SU-DHL-6 (cell line): ENCODE measurements around the gene THSD4.

Experiments used
- H2AFZ ChIP-seq: fragments of 200-600 bp; sonication (generic); 2 replicates; pipeline ENCODE4 v1.6.1; 2014; ENCODE audit warnings: low read depth, mild to moderate bottlenecking, moderate library complexity, mixed read lengths, antibody characterized with exemption, low read length; ENCODE audit not compliant: severe bottlenecking
- H3F3A ChIP-seq: fragments of 200-600 bp; shearing (Covaris generic); 2 replicates; pipeline ENCODE4 v1.6.0; 2016; ENCODE audit warnings: antibody characterized with exemption, mild to moderate bottlenecking; ENCODE audit not compliant: insufficient read depth
- H3K27ac ChIP-seq: fragments of 200-600 bp; sonication (generic); 2 replicates; pipeline ENCODE4 v1.5.1; 2016; ENCODE audit warnings: low read depth, mild to moderate bottlenecking, low read length, moderate library complexity, mixed read lengths
- H3K27me3 ChIP-seq: fragments of 200-600 bp; sonication (generic), shearing (Covaris generic); 2 replicates; pipeline ENCODE4 v1.6.0; 2014; ENCODE audit warnings: mild to moderate bottlenecking, low read length
- H3K36me3 ChIP-seq: fragments of 200-600 bp; sonication (generic); 2 replicates; pipeline ENCODE4 v1.6.1; 2014; ENCODE audit warnings: mild to moderate bottlenecking, low read length, mixed read lengths
- H3K4me2 ChIP-seq: fragments of 300-600, 200-600 bp; shearing (Covaris generic), sonication (generic); 2 replicates; pipeline ENCODE4 v1.6.0; 2014; ENCODE audit warnings: low read length, low read depth, mild to moderate bottlenecking; ENCODE audit not compliant: poor library complexity, severe bottlenecking
- H3K4me3 ChIP-seq: fragments of 200-600 bp; sonication (generic); 2 replicates; pipeline ENCODE4 v1.5.1; 2014; ENCODE audit warnings: antibody characterized with exemption, low read length, mild to moderate bottlenecking, mixed read lengths; ENCODE audit not compliant: insufficient read depth, poor library complexity, severe bottlenecking
- H3K79me2 ChIP-seq: fragments of 200-600 bp; sonication (generic); 2 replicates; pipeline ENCODE4 v1.6.1; 2014; ENCODE audit warnings: mild to moderate bottlenecking, low read length, moderate library complexity; ENCODE audit not compliant: insufficient read depth
- H3K9ac ChIP-seq: fragments of 200-600 bp; sonication (generic); 2 replicates; pipeline ENCODE4 v1.7.0; 2014; ENCODE audit warnings: mild to moderate bottlenecking, low read length
- H3K9me2 ChIP-seq: fragments of 200-600 bp; sonication (generic); replicated peaks from 2 replicates; pipeline ENCODE4 v1.6.1; 2014; ENCODE audit warnings: low read length; ENCODE audit not compliant: insufficient read depth
- H3K9me3 ChIP-seq: fragments of 200-600 bp; sonication (generic); 2 replicates; pipeline ENCODE4 v1.6.1; 2014; ENCODE audit warnings: low read length, mixed read lengths; ENCODE audit not compliant: insufficient read depth
- H4K20me1 ChIP-seq: fragments of 200-600 bp; sonication (generic); 2 replicates; pipeline ENCODE4 v1.6.1; 2014; ENCODE audit warnings: low read depth, mild to moderate bottlenecking, antibody characterized with exemption, low read length, moderate library complexity, mixed read lengths
- CTCF ChIP-seq: fragments of 200-600 bp; sonication (generic); IDR thresholded peaks from one replicate; pipeline ENCODE4 v1.5.1; 2017; ENCODE audit warnings: antibody characterized with exemption, mild to moderate bottlenecking, low read length, moderate library complexity; ENCODE audit not compliant: insufficient read depth, poor library complexity, severe bottlenecking
- EZH2phosphoT487 ChIP-seq: fragments of 200-600 bp; sonication (generic), shearing (Covaris generic); conservative IDR thresholded peaks from 2 replicates; pipeline ENCODE4 v1.6.1; 2018; ENCODE audit warnings: mild to moderate bottlenecking, antibody characterized with exemption, low read length, moderate library complexity, mixed read lengths

THSD4 gene

DNA sequence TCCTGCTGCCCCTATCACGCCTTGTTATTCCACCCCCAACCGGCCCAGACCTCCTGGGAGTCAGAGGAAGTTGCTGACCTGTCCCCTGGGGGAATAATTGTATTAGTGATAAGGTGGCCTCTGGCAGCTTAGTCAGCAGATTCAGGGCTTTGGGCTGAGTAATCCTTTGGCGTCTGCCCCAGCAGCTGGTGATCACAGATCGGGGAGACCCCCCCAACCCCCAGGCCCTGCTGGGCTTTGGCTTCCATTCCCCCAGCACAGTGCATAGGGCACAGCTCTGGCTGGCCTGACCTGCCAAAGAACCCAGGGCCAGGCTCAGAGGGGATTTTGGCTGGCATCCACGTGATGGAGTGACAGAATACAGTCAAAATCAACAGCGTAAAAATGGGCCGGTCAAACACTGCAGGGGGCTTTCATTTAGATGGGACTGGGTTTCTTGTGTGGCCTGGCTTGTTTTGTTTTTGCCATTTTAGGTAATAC lies 691.2 kb downstream of the THSD4 start:
- Histone ChIP-seq H3K79me2 (no peaks in the 10 kb centered on the region), H4K20me1 (no peaks in the 10 kb centered on the region), H3F3A (no peaks in the 10 kb centered on the region), H3K4me2 (no peak overlapping the region), H3K27ac (no peak overlapping the region), H3K9me2 (no peaks in the 10 kb centered on the region), H3K9ac (no peak overlapping the region), H3K36me3 (no peaks in the 10 kb centered on the region), H3K9me3 (no peaks in the 10 kb centered on the region), H2AFZ (no peak overlapping the region), H3K4me3 (no peak overlapping the region), H3K27me3 (no peaks in the 10 kb centered on the region)
- no peak for TF ChIP-seq EZH2phosphoT487
- TF ChIP-seq CTCF, result no peak

DNA sequence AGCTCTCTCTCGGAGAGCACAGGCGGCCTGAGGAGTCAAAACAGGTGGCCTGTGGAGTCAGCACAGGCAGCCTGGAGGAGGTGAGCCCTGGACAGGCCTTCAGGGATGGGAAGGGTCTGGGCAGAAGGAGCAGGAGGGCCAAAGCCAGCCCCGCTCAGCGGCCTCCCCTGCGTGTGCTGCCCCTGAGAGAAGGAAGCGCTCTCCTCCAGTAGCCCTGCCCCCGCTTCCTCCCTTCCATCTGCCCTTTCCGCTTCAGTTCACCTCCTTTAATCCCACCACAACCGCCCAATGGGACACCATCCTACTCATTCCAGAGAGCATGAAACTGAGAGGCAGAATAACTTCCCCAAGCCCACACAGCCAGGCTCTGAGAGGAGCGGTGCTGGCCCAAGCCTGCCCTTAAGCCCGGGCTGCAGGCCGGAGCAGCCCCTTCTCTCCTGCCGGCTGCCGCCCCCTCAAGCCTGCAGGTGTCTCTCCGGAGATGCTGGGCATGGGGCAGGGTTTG lies 691.9 kb downstream of the THSD4 start:
- no peak overlapping the region for H3K9ac ChIP-seq
- H3K9me3 ChIP-seq, result no peaks in the 10 kb centered on the region
- no peaks in the 10 kb centered on the region for H3F3A ChIP-seq
- H3K4me2 ChIP-seq, result no peak overlapping the region
- no peaks in the 10 kb centered on the region for H4K20me1 ChIP-seq
- no peak overlapping the region for H3K4me3 ChIP-seq
- no peaks in the 10 kb centered on the region for H3K36me3 ChIP-seq
- H2AFZ ChIP-seq, result no peak overlapping the region
- H3K9me2 ChIP-seq, result no peaks in the 10 kb centered on the region
- H3K27ac ChIP-seq, result no peak overlapping the region
- H3K27me3 ChIP-seq, result no peaks in the 10 kb centered on the region
- TF ChIP-seq CTCF (no peak), EZH2phosphoT487 (no peak)
- no peaks in the 10 kb centered on the region for H3K79me2 ChIP-seq

DNA sequence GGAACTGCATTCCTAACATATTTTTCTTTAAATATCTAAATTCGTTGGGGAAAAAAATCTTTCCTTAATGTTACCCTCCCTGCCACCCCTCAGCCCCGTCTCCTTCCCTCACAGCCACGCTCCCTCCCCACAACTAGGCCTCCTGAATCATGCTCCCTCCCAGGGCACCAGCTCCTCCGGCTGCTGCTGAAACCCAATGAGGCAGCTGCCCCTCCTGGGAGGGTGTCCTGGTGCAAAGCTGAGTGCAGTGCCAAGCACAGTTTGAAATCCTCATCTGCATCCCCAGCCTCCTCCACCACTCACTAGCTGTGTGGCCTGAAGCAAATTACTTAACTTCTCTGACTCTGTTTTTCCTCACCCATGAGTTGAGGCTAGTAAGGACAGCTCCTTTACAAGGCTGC lies 692.4 kb downstream of the THSD4 start:
- no peak overlapping the region for H3K27ac ChIP-seq
- no peaks in the 10 kb centered on the region for H3K79me2 ChIP-seq
- no peak overlapping the region for H3K4me3 ChIP-seq
- TF ChIP-seq EZH2phosphoT487, result no peak
- TF ChIP-seq CTCF, result no peak
- no peak overlapping the region for H3K4me2 ChIP-seq
- no peaks in the 10 kb centered on the region for H4K20me1 ChIP-seq
- H3K9ac ChIP-seq, result no peak overlapping the region
- no peaks in the 10 kb centered on the region for H3K36me3 ChIP-seq
- no peaks in the 10 kb centered on the region for H3K9me3 ChIP-seq
- no peaks in the 10 kb centered on the region for H3F3A ChIP-seq
- no peak overlapping the region for H2AFZ ChIP-seq
- H3K9me2 ChIP-seq, result no peaks in the 10 kb centered on the region
- H3K27me3 ChIP-seq, result no peaks in the 10 kb centered on the region
